GM18508 (cell line): ENCODE results near the gene SLC25A26.
"Not testable (repeated sequence)": the region's sequence is repeated elsewhere in the genome, so short reads cannot be mapped to it uniquely, and the experiment has no call there.

ENCODE experiments used
- ATAC-seq: cut with Tn5 transposase; IDR thresholded peaks from one replicate; pipeline ENCODE4 v1.9.1; 2021; ENCODE audit warnings: moderate number of reproducible peaks; ENCODE audit not compliant: insufficient read depth, unreplicated experiment

SLC25A26 gene

DNA sequence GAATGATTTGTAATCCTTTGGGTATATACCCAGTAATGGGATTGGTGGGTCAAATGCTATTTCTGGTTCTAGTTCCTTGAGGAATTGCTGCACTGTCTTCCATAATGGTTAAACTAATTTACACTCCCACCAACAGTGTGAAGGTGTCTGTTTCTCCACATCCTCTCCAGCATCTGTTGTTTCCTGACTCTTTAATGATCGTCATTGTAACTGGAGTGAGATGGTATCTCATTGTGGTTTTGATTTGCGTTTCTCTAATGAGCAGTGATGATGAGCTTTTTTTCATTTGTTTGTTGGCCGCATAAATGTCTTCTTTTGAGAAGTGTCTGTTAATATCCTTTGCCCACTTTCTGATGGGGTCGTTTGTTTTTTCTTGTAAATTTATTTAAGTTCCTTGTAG lies 86.2 kb downstream of the SLC25A26 start:
- not testable (repeated sequence) for ATAC-seq

GRCh38 chr3:66312039-66312438 lies 91.2 kb downstream of the SLC25A26 start:
- no peak for ATAC-seq

GRCh38 chr3:66314455-66314854 lies 93.7 kb downstream of the SLC25A26 start:
- no peak for ATAC-seq

- no peak for ATAC-seq
Measured at GRCh38 chr3:66317750-66318376, 97.1 kb downstream of the SLC25A26 start.

- no peak for ATAC-seq
Measured at GRCh38 chr3:66320390-66320789, 99.6 kb downstream of the SLC25A26 start.

DNA sequence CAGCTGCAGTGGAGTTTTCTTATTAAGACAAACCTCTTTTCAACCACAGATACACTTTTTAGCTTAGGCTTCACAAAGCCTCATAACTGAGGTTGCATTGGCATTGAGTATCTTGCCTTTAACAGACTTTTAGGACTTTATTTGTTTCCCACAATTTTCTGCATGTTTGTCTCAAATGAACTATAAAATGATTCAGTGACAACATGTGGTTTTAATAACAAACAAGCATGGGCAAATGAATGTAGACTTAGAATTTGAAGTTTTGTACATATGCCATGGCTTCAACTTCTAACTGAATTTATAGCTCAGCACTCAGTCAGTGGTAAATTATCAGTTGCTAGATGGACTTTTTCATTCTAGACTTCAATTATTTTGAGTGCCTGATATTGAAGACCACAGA lies 101.6 kb downstream of the SLC25A26 start:
- no peak for ATAC-seq

GRCh38 chr3:66326340-66326739 lies 105.5 kb downstream of the SLC25A26 start:
- no peak for ATAC-seq

- ATAC-seq, result no peak
Measured at GRCh38 chr3:66335671-66336070, 114.9 kb downstream of the SLC25A26 start.

DNA sequence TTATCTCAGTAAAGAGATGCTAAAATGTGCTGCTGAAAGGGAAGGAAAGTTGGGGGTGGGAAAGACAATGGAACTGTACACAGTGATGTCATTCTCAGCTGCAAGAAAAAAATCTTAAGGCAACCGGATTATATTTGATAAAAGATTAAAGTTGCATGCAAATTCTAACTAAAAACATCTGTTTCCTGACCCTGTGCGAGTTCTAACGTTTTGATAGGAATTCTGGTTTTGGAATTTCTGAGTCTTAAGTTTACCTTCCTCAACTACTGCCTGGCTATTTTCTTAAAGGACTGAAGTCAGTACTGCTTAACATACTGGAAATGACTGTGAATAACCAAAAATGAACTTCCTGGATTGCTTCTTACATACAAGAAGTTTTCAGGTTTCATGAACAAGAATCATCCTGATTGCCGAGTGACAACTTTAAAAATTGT lies 115.5 kb downstream of the SLC25A26 start:
- no peak for ATAC-seq

DNA sequence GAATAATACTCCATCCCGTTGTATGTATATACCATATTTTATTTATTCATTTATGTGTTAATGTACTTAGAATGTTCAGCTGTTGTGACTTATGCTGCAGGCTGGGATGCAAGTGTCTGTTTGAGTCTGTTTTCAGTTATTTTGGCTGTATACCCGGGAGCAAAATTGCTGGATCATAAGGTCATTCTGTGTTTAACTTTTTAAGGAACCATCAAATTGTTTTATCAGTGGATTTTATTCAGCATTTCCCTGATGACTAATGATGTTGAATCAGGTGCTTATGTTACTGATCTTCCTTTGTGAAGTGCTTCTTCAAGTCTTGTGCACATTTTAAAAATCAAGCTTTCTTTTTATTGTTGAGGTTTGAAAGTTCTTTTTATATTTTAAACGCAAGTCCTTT lies 118.1 kb downstream of the SLC25A26 start:
- no peak for ATAC-seq

DNA sequence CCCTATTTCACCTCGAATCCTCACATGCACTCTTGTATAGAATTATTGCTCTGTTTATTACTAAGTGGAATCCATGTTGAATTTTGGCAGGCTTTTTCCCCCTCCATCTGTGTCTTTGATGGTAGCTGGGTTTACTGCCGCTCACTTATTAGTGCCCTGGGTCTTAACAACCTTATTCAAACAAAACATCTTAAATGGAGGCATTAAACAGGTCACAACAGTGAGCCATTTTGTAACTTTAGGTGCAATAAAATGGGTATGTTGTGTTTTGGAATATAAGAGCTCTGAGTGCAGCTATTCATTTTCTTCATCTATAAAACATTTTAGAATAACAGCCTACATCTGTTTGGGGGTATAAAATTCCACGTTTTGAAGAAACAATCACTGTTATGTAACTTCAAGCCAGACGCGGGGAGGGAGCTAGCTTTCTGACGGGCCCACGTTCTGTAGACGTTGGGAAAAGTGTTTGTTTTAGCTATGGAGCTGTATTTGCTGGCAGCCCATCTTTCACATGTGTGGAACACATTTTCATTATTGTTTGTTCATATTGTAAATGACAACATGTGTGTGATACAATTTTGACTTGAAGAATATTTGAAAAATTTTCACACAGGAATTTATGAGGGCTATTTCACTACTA lies 122.0 kb downstream of the SLC25A26 start:
- ATAC-seq, result no peak

DNA sequence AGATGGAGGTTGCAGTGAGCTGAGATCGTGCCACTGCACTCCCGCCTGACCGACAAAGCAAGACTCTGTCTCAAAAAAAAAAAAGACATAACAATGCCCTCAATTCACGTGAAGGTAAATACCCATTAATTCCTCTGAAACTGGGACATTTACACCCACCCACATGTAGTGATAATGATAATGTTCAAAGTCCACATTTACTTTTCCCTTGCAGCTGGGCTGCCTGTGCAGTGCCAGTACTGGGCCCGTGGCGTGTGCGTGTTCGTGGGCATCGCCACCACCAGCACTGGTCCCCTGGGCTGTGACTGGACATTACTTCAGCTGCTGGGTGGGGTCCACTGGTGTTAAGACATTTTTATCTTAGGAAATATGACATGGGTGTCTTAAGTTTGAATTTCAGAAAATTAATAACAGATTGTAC lies 123.6 kb downstream of the SLC25A26 start:
- no peak for ATAC-seq

GRCh38 chr3:66344848-66345578 lies 124.2 kb downstream of the SLC25A26 start:
- ATAC-seq, result no peak

GRCh38 chr3:66348704-66349103 lies 127.9 kb downstream of the SLC25A26 start:
- ATAC-seq, result no peak

DNA sequence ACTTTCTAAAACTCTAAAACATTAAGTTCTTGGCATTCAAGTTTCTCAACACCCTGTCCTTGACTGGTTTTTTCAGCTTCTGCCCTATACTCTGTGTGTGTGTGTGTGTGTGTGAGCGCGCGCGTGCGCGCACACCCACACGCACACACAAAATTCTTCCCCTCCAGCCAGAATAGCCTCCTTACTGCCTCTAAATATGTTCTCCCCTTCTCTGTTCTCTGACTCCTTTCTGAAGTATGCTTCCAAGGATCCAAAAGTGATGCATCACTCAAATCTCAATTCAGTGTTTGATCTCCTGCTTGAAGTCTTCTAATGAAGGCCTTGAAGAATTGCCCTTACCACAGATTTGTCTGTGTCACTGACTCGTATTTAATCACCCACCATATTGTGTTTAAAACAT lies 129.8 kb downstream of the SLC25A26 start:
- ATAC-seq, result no peak

DNA sequence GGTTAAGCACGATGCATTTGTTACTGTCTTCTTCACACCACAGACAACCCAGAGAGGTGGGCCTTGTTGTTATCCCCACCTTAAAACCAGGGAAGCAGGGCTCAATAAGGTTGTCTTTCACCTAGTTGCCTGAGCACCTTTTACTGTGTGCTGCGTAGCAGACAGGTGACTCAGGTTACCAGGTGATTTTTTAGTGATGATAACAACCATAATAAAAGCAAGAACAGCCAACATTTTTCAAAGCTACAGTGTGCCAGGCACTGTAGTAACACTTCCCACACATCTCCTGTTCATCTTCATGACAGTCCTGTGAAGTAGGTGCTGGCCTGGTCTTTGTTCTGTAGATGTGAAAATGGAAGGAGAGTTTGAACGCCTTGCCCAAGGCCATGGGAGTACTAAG lies 132.2 kb downstream of the SLC25A26 start:
- no peak for ATAC-seq

DNA sequence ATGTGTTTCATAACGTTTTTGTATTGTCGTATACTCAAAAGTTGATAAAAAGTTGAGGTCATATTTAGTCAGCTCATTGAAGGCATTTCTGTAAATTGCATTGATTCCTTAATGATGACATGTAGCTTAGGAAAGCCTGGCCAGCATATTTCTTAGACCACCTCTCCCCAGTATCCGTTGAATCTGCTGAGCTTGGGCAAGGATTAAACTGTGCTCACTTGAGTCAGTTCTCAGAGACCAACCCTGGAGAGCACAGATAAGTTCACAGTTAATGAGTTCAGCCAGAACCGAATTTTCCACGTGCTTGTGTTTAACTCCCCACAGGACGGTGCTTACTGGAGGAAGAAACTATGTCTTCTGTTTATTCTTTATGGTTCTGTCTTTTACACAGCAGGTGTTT lies 132.7 kb downstream of the SLC25A26 start:
- no peak for ATAC-seq

GRCh38 chr3:66354001-66354400 lies 133.2 kb downstream of the SLC25A26 start:
- no peak for ATAC-seq

GRCh38 chr3:66355394-66355793 lies 134.6 kb downstream of the SLC25A26 start:
- ATAC-seq, result no peak

GRCh38 chr3:66355997-66356396 lies 135.2 kb downstream of the SLC25A26 start:
- no peak for ATAC-seq

DNA sequence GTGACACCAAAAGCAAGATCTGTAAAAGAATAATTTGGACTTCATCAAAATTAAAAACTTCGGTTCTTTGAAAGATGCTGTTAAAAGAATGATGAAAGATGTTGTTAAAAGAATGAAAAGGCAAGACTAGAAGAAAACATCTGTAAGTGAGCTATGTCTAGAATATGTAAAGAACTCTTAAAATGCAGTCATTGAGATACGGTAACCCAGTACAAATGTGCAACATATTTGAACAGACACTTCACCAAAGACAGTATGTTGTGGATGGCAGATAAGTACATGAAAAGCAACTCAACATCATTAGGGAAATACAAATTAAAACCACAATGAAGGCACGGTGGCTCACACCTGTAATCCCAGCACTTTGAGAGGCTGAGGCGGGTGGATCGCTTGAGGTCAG lies 140.6 kb downstream of the SLC25A26 start:
- no peak for ATAC-seq

DNA sequence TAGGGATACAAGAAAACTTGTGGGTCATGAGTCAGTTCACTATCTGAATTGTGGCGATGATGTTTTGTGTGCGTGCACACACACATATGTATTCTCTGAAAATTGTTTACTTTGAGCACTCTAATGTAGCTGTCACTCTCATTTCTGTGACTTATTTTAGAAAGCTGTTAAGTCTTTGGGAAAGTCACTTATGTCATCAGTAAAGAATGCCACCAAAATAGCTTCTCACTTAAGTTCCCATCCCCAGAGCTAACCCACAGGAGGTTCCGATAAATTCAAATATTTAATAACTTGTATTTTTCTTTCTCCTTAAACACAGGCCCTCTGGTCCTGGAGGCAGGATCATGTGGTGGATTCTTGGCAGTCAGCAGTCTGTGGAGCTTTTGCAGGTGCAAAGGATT lies 141.7 kb downstream of the SLC25A26 start:
- no peak for ATAC-seq
